Measurements from ENCODE around the gene WDR44.

- TF ChIP-seq CTCF (IDR thresholded peaks at IDR 0.05; ENCODE audit: low read length) (no peak), EZH2 (optimal IDR thresholded peaks at IDR 0.05; ENCODE audit: low read depth, low read length) (no peak), EZH2phosphoT487 (IDR thresholded peaks at IDR 0.05; ENCODE audit: low read length) (no peak)
Measured at GRCh38 chrX:118338930-118339329, 7.0 kb upstream of the WDR44 start.
